MG63 (cell line): ENCODE data around the gene TNRC18. TPM values are rescaled to one million over a fixed set of nuclear protein-coding genes. Genes with fewer than 3 reads are reported as not detected.
"Not testable (repeated sequence)": the region's sequence is repeated elsewhere in the genome, so short reads cannot be mapped to it uniquely, and the experiment has no call there.

Experiments
- DNase-seq: peaks from one replicate; pipeline ENCODE4 v3.0.0-alpha.2; 2020
- H3K27me3 ChIP-seq: fragments of 250-450 bp; sonication (Bioruptor Pico); 2 replicates; pipeline ENCODE4 v1.5.1; 2020; ENCODE audit warnings: mild to moderate bottlenecking, moderate library complexity
- H3K36me3 ChIP-seq: fragments of 250-450 bp; sonication (Bioruptor Pico); 2 replicates; pipeline ENCODE4 v1.5.1; 2020; ENCODE audit warnings: mild to moderate bottlenecking, moderate library complexity
- H3K4me3 ChIP-seq: fragments of 250-450 bp; sonication (Bioruptor Pico); 2 replicates; pipeline ENCODE4 v1.5.1; 2020; ENCODE audit warnings: mild to moderate bottlenecking, moderate library complexity
- H3K9me3 ChIP-seq: fragments of 250-450 bp; sonication (Bioruptor Pico); 2 replicates; pipeline ENCODE4 v1.5.1; 2020; ENCODE audit warnings: mild to moderate bottlenecking, moderate library complexity
- total RNA-seq: library from RNA; depleted of rRNA; stranded (reverse); fragments of >200 nt; shearing (Covaris generic); gene quantifications from 2 replicates; pipeline ENCODE4 v1.2.3, GENCODE V29; 2014; ENCODE audit warnings: low replicate concordance

Gene TNRC18
- total RNA-seq, 1 experiment from 2014 or later = 25.0 TPM

GRCh38 chr7:5379546-5379945, 44.1 kb downstream of the TNRC18 start:
- no peak for DNase-seq
- no peaks in the 10 kb centered on the region for H3K27me3 ChIP-seq
- H3K36me3 ChIP-seq = peaks cover 16% of the 10 kb centered on the region

GRCh38 chr7:5377816-5378215, 45.8 kb downstream of the TNRC18 start:
- Histone ChIP-seq H3K9me3 (no peaks in the 10 kb centered on the region), H3K27me3 (no peaks in the 10 kb centered on the region), H3K36me3 (peaks cover 15% of the 10 kb centered on the region), H3K4me3 (no peak overlapping the region)
- DNase-seq = no peak

More at GRCh38 chr7:5379546-5379945, 44.1 kb downstream of the TNRC18 start:
- Histone ChIP-seq H3K9me3 (no peaks in the 10 kb centered on the region), H3K4me3 (no peak overlapping the region)

GRCh38 chr7:5377279-5377678, 46.4 kb downstream of the TNRC18 start:
- H3K36me3 ChIP-seq = peaks cover 19% of the 10 kb centered on the region
- DNase-seq = no peak
- no peaks in the 10 kb centered on the region for H3K27me3 ChIP-seq
- H3K4me3 ChIP-seq = no peak overlapping the region
- no peaks in the 10 kb centered on the region for H3K9me3 ChIP-seq

GRCh38 chr7:5375925-5376324, 47.7 kb downstream of the TNRC18 start:
- peaks cover 20% of the 10 kb centered on the region for H3K36me3 ChIP-seq
- no peak overlapping the region for H3K4me3 ChIP-seq
- H3K27me3 ChIP-seq = no peaks in the 10 kb centered on the region
- DNase-seq = no peak
- no peaks in the 10 kb centered on the region for H3K9me3 ChIP-seq

GRCh38 chr7:5374464-5374863, 49.2 kb downstream of the TNRC18 start:
- peaks cover 25% of the 10 kb centered on the region for H3K36me3 ChIP-seq
- no peak overlapping the region for H3K4me3 ChIP-seq
- DNase-seq = no peak

GRCh38 chr7:5373300-5373699, 50.3 kb downstream of the TNRC18 start:
- no peak for DNase-seq
- H3K27me3 ChIP-seq = no peaks in the 10 kb centered on the region
- no peaks in the 10 kb centered on the region for H3K9me3 ChIP-seq
- no peak overlapping the region for H3K4me3 ChIP-seq
- H3K36me3 ChIP-seq = peaks cover 29% of the 10 kb centered on the region

More at GRCh38 chr7:5374464-5374863, 49.2 kb downstream of the TNRC18 start:
- Histone ChIP-seq H3K27me3 (no peaks in the 10 kb centered on the region), H3K9me3 (no peaks in the 10 kb centered on the region)

GRCh38 chr7:5370454-5371353, 52.9 kb downstream of the TNRC18 start:
- Histone ChIP-seq H3K4me3 (no peak overlapping the region), H3K36me3 (peaks cover 34% of the 10 kb centered on the region), H3K9me3 (no peaks in the 10 kb centered on the region), H3K27me3 (no peaks in the 10 kb centered on the region)
- DNase-seq = no peak

- H3K4me3 ChIP-seq = no peak overlapping the region
- H3K9me3 ChIP-seq = no peaks in the 10 kb centered on the region
- no peaks in the 10 kb centered on the region for H3K27me3 ChIP-seq
- no peak for DNase-seq
- peaks cover 35% of the 10 kb centered on the region for H3K36me3 ChIP-seq
These were observed 56.0 kb downstream of the TNRC18 start for GRCh38 chr7:5367661-5368060.

GRCh38 chr7:5365976-5366625, 57.5 kb downstream of the TNRC18 start:
- peak; percentile 62 for DNase-seq
- not testable (repeated sequence) for H3K4me3 ChIP-seq, H3K9me3 ChIP-seq, H3K27me3 ChIP-seq
- H3K36me3 ChIP-seq = peaks cover 42% of the 10 kb centered on the region

GRCh38 chr7:5363729-5364128, 59.9 kb downstream of the TNRC18 start:
- Histone ChIP-seq H3K27me3 (no peaks in the 10 kb centered on the region), H3K9me3 (no peaks in the 10 kb centered on the region), H3K4me3 (no peak overlapping the region), H3K36me3 (peaks cover 50% of the 10 kb centered on the region)
- DNase-seq = no peak

- DNase-seq = no peak
- Histone ChIP-seq H3K27me3 (no peaks in the 10 kb centered on the region), H3K4me3 (no peak overlapping the region), H3K36me3 (peaks cover 60% of the 10 kb centered on the region), H3K9me3 (no peaks in the 10 kb centered on the region)
These were observed 61.2 kb downstream of the TNRC18 start for GRCh38 chr7:5362466-5362865.

- no peaks in the 10 kb centered on the region for H3K27me3 ChIP-seq
- DNase-seq = no peak
- peaks cover 58% of the 10 kb centered on the region for H3K36me3 ChIP-seq
- H3K4me3 ChIP-seq = no peak overlapping the region
- H3K9me3 ChIP-seq = no peaks in the 10 kb centered on the region
These were observed 62.0 kb downstream of the TNRC18 start for GRCh38 chr7:5361446-5362127.

- no peak for DNase-seq
- peaks cover 60% of the 10 kb centered on the region for H3K36me3 ChIP-seq
- H3K27me3 ChIP-seq = no peaks in the 10 kb centered on the region
- H3K4me3 ChIP-seq = no peak overlapping the region
- H3K9me3 ChIP-seq = no peaks in the 10 kb centered on the region
These were observed 62.7 kb downstream of the TNRC18 start for GRCh38 chr7:5360971-5361370.

GRCh38 chr7:5360451-5360850, 63.2 kb downstream of the TNRC18 start:
- no peaks in the 10 kb centered on the region for H3K9me3 ChIP-seq
- peaks cover 62% of the 10 kb centered on the region for H3K36me3 ChIP-seq
- DNase-seq = no peak
- no peak overlapping the region for H3K4me3 ChIP-seq
- H3K27me3 ChIP-seq = no peaks in the 10 kb centered on the region

GRCh38 chr7:5360021-5360420, 63.6 kb downstream of the TNRC18 start:
- H3K4me3 ChIP-seq, H3K27me3 ChIP-seq, H3K9me3 ChIP-seq, DNase-seq: not testable (repeated sequence)
- H3K36me3 ChIP-seq = peaks cover 63% of the 10 kb centered on the region

- H3K27me3 ChIP-seq = no peaks in the 10 kb centered on the region
- H3K9me3 ChIP-seq = no peaks in the 10 kb centered on the region
- H3K36me3 ChIP-seq = peaks cover 66% of the 10 kb centered on the region
- DNase-seq = no peak
- H3K4me3 ChIP-seq = no peak overlapping the region
These were observed 64.3 kb downstream of the TNRC18 start for GRCh38 chr7:5359344-5359743.

- no peak for DNase-seq
- Histone ChIP-seq H3K9me3 (no peaks in the 10 kb centered on the region), H3K4me3 (no peak overlapping the region), H3K36me3 (peaks cover 71% of the 10 kb centered on the region), H3K27me3 (no peaks in the 10 kb centered on the region)
These were observed 65.7 kb downstream of the TNRC18 start for GRCh38 chr7:5357951-5358350.
